Right hindlimb (tissue), 1 donor: Measurements from ENCODE around the gene TFPI.
"Not testable (repeated sequence)": the region's sequence is repeated elsewhere in the genome, so short reads cannot be mapped to it uniquely, and the experiment has no call there.

ENCODE experiments used
- DNase-seq: peaks from one replicate; pipeline ENCODE4 v3.0.0-alpha.2; 2018

TFPI gene

GRCh38 chr2:187552828-187553681 lies 1.2 kb downstream of the TFPI start:
- no peak for DNase-seq

- no peak for DNase-seq
These were observed 1.9 kb downstream of the TFPI start for GRCh38 chr2:187552381-187552780.

- DNase-seq: no peak
These were observed 3.4 kb downstream of the TFPI start for GRCh38 chr2:187550857-187551256.

GRCh38 chr2:187549951-187550555 lies 4.2 kb downstream of the TFPI start:
- DNase-seq: no peak

GRCh38 chr2:187549193-187549592 lies 5.0 kb downstream of the TFPI start:
- no peak for DNase-seq

- no peak for DNase-seq
These were observed 5.6 kb downstream of the TFPI start for GRCh38 chr2:187548656-187549055.

- DNase-seq: peak; percentile 52
These were observed 6.8 kb downstream of the TFPI start for GRCh38 chr2:187547353-187547979.

GRCh38 chr2:187546762-187547333 lies 7.4 kb downstream of the TFPI start:
- no peak for DNase-seq

GRCh38 chr2:187545238-187545751 lies 8.9 kb downstream of the TFPI start:
- no peak for DNase-seq

- no peak for DNase-seq
These were observed 9.7 kb downstream of the TFPI start for GRCh38 chr2:187544371-187545080.

GRCh38 chr2:187543488-187543887 lies 10.7 kb downstream of the TFPI start:
- DNase-seq: no peak

GRCh38 chr2:187542123-187542522 lies 12.1 kb downstream of the TFPI start:
- DNase-seq: no peak

- DNase-seq: no peak
These were observed 12.8 kb downstream of the TFPI start for GRCh38 chr2:187541086-187542085.

- not testable (repeated sequence) for DNase-seq
These were observed 16.0 kb downstream of the TFPI start for GRCh38 chr2:187538222-187538621.

GRCh38 chr2:187535381-187535780 lies 18.9 kb downstream of the TFPI start:
- not testable (repeated sequence) for DNase-seq

- DNase-seq: no peak
These were observed 21.7 kb downstream of the TFPI start for GRCh38 chr2:187532333-187533120.

- DNase-seq: no peak
These were observed 24.1 kb downstream of the TFPI start for GRCh38 chr2:187529977-187530721.

- no peak for DNase-seq
These were observed 24.8 kb downstream of the TFPI start for GRCh38 chr2:187529248-187529976.

GRCh38 chr2:187528042-187528441 lies 26.2 kb downstream of the TFPI start:
- DNase-seq: no peak
